Glomerular visceral epithelial cell (primary cell): ENCODE measurements around the gene SMC4.
"Not testable (repeated sequence)": the region's sequence is repeated elsewhere in the genome, so short reads cannot be mapped to it uniquely, and the experiment has no call there.

ENCODE experiments used
- DNase-seq: peaks from one replicate; pipeline ENCODE4 v3.0.0-alpha.2; 2016; ENCODE audit errors: extremely low spot score

SMC4 gene

DNA sequence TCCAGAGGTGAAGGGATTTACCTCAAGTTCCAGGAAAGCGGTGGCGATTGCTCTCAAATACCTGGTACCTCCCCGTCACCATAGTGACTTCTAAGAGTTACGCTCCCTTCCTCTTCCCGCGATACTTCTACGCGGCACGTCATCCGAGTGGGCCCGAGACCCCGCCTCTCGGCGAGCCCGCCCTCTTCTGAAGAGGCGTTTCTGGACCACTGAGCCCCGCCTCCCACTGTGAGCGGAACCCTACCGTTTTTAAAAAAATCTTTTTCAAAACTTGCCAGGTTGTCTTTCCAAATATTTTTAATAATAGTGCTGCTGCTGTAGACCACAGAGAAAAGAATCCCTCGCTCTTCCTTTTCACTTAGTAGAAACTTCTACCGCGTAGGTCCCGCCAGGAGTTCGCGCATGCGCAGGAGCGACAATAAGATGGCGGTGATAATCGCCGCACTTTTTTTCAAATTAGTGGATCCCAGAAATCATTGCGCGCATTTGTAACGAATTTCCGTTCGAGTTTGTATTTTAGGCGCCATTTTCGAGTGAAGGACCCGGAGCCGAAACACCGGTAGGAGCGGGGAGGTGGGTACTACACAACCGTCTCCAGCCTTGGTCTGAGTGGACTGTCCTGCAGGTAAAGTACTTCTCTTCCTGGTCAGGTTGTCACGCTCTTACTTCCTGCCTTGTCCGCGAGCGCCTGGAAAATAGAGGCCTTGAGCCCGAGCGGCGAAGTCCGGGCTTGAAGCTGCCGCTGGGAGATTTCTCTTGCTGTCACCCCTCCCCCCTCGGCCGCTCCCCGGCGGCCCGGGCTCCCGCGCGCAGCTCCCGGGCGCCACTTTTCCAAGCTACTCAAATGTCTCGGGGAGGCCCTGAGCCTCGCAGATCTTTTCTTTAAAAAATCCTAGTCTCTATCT lies at the start of gene SMC4, which contains the start of gene IFT80:
SMC4 (plus strand) TSS at position 526 of the 905 bp plus-strand sequence. CDS start 1,177 bp downstream, outside the sequence.
IFT80 (minus strand) TSS at position 101 of the 905 bp plus-strand sequence. CDS start 14,625 bp downstream, outside the sequence.
- peak; percentile 96 for DNase-seq

- DNase-seq, result no peak
These were observed 43.6 kb upstream of the SMC4 start for GRCh38 chr3:160355826-160356225.

DNA sequence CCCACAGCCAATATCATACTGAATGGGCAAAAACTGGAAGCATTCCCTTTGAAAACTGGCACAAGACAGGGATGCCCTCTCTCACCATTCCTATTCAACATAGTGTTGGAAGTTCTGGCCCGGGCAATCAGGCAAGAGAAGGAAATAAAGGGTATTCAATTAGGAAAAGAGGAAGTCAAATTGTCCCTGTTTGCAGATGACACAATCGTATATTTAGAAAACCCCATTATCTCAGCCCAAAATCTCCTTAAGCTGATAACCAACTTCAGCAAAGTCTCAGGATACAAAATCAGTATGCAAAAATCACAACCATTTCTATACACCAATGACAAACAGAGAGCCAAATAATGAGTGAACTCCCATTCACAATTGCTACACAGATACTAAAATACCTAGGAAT lies 36.6 kb upstream of the SMC4 start:
- DNase-seq, result not testable (repeated sequence)

GRCh38 chr3:160365869-160366522 lies 33.5 kb upstream of the SMC4 start:
- no peak for DNase-seq

- no peak for DNase-seq
These were observed 30.6 kb upstream of the SMC4 start for GRCh38 chr3:160368804-160369203.

DNA sequence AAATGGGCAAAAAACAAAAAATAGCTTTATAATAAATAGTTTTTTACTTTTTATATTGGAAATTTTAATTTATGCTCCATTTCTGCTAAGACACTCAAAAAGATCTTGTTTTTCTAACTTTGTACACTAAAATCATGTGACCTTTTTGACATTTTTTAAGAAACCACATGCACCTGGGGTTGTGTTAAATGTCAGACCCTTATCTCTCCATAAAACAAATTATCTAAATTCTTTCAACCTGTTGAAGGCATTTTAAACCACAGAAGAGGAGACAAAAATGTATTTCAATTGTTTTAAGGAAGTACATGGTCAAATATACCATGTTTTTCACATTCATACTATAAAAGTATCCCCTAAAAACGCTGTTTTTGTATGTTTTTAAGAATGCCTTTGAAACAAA lies 29.7 kb upstream of the SMC4 start:
- DNase-seq, result no peak

- DNase-seq, result no peak
These were observed 28.2 kb upstream of the SMC4 start for GRCh38 chr3:160370987-160371857.

DNA sequence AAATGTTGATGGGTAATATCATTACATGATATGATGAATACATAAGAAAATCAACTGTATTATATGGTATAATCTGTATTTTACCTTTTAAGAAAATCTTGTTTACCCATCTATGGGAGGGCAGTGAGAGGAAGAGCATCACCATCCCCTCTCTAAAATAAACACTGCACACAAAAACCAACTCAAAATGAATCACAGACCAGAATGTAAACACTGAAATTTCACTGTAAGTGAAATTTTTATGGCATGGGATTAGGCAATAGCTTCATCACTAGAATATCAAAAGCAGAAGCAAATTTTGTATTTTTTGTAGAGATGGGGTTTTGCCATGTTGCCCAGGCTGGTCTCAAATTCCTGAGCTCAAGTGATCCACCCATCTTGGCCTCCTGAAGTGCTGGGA lies 26.7 kb upstream of the SMC4 start:
- DNase-seq, result no peak

GRCh38 chr3:160373655-160374054 lies 25.8 kb upstream of the SMC4 start:
- DNase-seq, result no peak

DNA sequence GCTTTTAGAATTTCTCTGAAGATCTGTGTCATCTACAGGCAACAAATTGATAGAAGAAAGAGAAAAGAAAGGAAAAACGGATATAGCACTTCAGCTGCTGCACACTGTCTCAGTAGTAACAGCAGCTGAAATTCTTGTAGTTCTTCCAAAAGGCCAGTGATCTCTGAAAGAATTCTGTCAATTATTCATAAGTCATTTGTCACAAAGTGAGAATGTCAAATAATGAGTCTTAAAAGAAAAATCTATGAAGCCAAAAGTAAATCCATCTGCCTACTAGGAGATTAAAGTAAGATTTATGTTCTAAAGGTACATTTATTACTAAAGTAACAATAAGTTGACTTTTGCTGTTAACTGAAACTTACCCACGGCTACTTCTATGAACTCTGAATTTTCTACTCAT lies 25.0 kb upstream of the SMC4 start:
- peak; percentile 14 for DNase-seq

- no peak for DNase-seq
These were observed 24.5 kb upstream of the SMC4 start for GRCh38 chr3:160374925-160375324.

GRCh38 chr3:160376681-160377080 lies 22.8 kb upstream of the SMC4 start:
- DNase-seq, result no peak

DNA sequence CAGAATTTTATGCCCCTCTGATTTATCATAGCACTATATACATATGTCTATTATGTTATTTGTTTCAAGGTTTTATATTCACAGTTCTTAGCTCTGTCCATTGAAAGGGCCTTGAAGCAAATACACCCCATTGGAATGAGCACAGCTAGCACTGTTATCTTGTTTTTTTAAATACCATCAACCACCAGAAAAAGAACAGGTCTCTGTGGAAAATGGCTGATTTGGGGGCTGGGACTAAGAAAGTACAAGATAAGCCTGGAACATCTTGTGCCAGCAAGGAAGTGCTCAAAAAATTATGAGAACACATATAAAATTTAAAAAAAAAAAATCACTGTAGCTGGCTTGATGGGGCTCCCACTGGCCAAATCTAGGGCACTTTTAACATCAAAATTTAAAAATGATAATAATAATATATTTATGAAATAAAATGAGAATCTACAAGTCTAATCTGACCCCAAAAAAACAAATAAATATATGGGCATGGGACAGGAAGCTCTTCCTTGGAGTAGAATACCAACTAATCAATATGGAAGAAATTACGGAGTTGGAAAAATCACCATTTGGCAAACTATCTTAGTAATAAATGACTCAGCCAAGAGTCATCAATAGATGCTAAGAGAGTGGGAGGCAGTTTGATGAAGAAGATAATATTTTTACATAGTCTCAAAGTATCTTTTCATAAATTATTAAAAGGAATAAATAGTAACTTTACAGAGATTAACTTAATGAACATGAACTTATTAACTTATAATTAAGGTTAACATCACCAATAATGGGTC lies 20.9 kb upstream of the SMC4 start:
- no peak for DNase-seq

- DNase-seq, result no peak
These were observed 19.7 kb upstream of the SMC4 start for GRCh38 chr3:160379628-160380214.

DNA sequence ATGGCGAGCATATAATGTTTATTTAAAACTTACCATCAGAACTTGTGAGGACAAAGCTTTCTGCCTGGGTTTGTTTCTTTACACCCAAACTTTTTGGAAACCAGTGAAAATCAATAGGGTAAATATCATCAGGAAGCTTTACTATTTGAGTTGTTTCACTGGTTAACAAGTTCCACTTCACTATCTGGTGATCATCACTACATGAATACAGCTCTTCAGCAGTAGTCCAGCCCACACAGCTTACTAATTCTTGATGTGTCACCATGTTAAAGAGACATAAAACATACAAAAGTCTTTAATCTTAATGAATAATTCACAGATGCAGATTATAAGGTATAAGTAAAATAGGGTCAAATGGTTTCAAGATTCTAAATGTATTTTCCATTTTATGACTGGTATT lies 18.0 kb upstream of the SMC4 start:
- no peak for DNase-seq

GRCh38 chr3:160384639-160385318 lies 14.7 kb upstream of the SMC4 start:
- DNase-seq, result no peak

DNA sequence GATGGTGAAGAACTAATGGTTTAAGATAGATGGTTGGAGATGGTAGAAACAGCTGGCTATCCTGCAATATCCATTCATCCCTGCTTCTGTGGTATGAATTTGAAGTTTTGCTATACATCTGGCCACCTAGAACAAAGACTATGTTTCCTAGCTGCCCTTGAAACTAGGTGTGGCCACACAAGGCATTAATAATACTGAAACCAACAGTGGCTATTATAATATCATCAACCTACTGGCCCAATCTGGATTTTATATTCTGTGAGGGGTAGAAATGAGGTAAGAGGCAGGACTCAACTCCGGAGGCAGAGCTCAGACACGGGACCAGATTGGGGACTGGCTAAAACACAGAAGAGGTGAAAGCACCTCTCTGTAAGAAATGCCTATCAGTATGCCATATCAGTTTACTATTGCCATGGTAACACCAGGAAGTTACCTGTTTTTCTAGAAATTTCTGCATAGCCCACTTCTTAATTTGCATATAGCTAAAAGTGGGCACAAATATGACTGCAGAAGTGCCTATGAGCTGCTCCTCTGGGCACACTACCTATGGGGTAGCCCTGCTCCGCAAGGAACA lies 8.8 kb upstream of the SMC4 start:
- DNase-seq, result no peak

GRCh38 chr3:160392798-160393197 lies 6.7 kb upstream of the SMC4 start:
- DNase-seq, result no peak

DNA sequence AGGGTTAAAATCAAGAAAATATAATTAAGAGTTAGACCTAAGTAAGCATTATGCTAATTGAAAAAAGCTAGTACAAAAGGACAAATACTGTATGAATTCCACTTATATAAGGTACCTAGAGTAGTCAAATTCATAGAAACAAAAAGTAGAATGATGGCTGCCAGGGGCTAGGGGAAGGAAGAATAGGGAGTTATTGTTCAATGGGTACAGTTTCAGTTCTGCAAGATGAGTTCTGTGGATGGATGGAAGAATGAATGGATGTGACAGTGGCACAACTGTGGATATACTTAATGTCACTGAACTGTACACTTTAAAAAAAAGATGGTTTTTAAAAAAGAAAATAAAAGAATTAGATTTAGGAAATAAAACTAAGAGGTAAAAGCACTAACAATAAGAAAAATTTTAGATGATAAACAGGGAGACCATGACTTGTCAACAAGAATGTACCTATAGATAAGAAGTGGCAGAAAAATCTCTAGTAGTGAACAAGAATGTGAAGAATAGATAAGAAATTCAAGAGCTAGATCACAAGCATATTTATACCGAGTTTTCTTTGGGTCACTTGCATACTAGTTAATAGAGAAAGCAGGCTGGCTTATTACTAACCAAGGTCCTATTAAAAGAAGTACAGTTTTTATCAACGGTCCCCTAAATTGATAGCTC lies 6.0 kb upstream of the SMC4 start:
- DNase-seq, result no peak
